ENCODE measurements around the gene STUB1.

GRCh38 chr16:667113-667779 is 13.0 kb upstream of the STUB1 start:
- TF ChIP-seq POLR2A (IDR thresholded peaks at IDR 0.05) (no peak), CTCF (IDR thresholded peaks at IDR 0.05) (no peak)

Data from right lobe of liver (tissue), 4 donors.